Liver (tissue), 3 donors: ENCODE data around the gene CYTL1.

Source experiments
- SP1 ChIP-seq: IDR thresholded peaks from 2 replicates; pipeline ENCODE4 v1.6.1; 2018; ENCODE audit warnings: antibody characterized with exemption, mild to moderate bottlenecking
- TAF1 ChIP-seq: conservative IDR thresholded peaks from 2 replicates; pipeline ENCODE4 v1.6.1; 2016; ENCODE audit warnings: antibody characterized with exemption, mild to moderate bottlenecking
- YY1 ChIP-seq: IDR thresholded peaks from 2 replicates; pipeline ENCODE4 v1.6.1; 2016; ENCODE audit warnings: antibody characterized with exemption, mild to moderate bottlenecking
- TF ChIP-seq, protein P1 (sequence below): fragments of 150-350 bp; IDR thresholded peaks from 2 replicates; pipeline ENCODE4 v1.5.1; 2017; ENCODE audit warnings: improper control_type of control experiment, low read depth, low read length; ENCODE audit not compliant: missing input control
- TF ChIP-seq, protein P2 (sequence below): IDR thresholded peaks from 2 replicates; pipeline ENCODE4 v1.6.1; 2016; ENCODE audit warnings: antibody characterized with exemption
- TF ChIP-seq, protein P3 (sequence below): IDR thresholded peaks from 2 replicates; pipeline ENCODE4 v1.6.1; 2016; ENCODE audit warnings: antibody characterized with exemption, mild to moderate bottlenecking
- donor health status: healthy.
- donor health status: healthy.

DNA sequence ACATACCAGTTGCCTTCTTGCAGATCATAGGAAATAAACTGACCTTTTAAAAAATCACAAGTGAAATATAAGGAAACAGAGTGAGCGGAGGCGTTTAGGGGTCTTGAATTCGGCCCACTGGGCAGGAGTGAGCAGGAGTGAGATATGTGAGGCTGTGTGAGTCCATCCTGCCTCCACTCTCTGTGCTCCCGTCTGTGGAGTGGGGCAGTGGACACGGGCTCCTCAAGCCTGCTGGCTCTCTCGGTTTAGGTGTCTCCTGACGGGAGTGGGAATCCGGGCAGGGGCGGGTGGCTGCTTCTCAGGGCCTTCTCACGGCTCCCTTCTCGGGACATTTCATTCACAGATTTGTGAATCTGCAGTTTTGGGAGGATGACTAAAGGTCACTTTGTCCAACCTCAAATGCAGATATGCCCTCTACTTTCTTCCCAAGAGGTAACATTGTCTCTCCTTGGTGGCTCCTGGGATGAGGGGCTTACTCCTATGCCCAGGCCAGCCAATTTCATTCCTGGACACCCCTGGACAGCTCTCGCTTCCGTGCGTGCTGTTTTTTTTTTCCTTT, 27.6 kb downstream of the CYTL1 start:
- TF ChIP-seq, protein P1, sequence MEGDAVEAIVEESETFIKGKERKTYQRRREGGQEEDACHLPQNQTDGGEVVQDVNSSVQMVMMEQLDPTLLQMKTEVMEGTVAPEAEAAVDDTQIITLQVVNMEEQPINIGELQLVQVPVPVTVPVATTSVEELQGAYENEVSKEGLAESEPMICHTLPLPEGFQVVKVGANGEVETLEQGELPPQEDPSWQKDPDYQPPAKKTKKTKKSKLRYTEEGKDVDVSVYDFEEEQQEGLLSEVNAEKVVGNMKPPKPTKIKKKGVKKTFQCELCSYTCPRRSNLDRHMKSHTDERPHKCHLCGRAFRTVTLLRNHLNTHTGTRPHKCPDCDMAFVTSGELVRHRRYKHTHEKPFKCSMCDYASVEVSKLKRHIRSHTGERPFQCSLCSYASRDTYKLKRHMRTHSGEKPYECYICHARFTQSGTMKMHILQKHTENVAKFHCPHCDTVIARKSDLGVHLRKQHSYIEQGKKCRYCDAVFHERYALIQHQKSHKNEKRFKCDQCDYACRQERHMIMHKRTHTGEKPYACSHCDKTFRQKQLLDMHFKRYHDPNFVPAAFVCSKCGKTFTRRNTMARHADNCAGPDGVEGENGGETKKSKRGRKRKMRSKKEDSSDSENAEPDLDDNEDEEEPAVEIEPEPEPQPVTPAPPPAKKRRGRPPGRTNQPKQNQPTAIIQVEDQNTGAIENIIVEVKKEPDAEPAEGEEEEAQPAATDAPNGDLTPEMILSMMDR = no peak
- TF ChIP-seq YY1 = no peak
- TF ChIP-seq, protein P2, sequence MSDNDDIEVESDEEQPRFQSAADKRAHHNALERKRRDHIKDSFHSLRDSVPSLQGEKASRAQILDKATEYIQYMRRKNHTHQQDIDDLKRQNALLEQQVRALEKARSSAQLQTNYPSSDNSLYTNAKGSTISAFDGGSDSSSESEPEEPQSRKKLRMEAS = no peak
- TF ChIP-seq, protein P3, sequence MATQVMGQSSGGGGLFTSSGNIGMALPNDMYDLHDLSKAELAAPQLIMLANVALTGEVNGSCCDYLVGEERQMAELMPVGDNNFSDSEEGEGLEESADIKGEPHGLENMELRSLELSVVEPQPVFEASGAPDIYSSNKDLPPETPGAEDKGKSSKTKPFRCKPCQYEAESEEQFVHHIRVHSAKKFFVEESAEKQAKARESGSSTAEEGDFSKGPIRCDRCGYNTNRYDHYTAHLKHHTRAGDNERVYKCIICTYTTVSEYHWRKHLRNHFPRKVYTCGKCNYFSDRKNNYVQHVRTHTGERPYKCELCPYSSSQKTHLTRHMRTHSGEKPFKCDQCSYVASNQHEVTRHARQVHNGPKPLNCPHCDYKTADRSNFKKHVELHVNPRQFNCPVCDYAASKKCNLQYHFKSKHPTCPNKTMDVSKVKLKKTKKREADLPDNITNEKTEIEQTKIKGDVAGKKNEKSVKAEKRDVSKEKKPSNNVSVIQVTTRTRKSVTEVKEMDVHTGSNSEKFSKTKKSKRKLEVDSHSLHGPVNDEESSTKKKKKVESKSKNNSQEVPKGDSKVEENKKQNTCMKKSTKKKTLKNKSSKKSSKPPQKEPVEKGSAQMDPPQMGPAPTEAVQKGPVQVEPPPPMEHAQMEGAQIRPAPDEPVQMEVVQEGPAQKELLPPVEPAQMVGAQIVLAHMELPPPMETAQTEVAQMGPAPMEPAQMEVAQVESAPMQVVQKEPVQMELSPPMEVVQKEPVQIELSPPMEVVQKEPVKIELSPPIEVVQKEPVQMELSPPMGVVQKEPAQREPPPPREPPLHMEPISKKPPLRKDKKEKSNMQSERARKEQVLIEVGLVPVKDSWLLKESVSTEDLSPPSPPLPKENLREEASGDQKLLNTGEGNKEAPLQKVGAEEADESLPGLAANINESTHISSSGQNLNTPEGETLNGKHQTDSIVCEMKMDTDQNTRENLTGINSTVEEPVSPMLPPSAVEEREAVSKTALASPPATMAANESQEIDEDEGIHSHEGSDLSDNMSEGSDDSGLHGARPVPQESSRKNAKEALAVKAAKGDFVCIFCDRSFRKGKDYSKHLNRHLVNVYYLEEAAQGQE = no peak
- no peak for TF ChIP-seq SP1
- no peak for TF ChIP-seq TAF1
